Measurements from ENCODE around the gene TSPAN17.
A peak's percentile ranks its signal among the peaks of the same experiment; 100 is the strongest.

Gene TSPAN17

DNA sequence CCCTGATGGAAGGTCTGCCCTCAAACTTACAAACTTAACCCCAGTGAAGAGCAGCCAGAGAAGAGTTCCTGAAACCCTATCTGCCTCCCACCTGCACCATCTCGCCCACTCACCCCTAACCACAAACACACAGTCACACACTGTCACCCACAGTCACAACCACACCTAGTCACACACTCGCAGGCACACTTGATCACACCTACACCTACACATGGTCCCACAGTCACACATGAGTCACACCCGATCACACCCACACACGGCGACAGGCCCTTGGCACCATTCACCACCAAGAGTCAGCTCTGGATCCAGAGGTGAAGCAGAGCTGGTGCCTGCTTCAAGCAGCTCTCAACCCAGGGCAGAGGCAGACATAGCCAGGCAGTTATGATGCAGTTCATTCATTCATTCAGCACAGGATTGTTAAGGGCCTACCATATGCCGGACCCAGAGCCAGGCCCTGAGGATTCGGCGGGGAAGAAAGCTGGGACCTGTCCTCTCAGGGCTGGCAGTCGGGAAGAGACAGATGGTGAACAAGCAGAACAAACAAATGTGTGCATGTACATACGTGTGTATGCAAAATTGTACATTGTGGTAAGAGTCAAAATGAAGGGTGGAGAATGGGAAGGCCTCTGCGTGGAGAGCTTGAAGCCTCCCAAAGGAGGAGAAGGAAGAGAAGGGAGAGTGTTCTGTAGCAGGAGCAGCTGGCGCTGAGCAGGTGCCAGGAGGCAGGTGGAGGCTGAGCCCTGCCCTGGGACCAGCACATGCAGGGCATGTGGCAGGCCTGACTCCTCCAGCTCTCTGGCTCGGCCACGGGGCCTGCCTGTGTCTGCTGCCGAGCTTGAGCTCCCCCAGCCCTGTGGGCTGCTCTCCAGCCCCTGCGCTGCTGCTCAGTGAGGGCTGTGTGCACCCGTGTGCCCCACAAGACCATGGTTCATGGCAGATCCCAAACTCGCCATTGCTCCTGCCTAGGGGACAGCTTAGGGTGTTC, 6.4 kb downstream of the TSPAN17 start:
- Mint-ChIP-seq H3K36me3 (ENCODE audit: low read depth) (peaks cover 19% of the 10 kb centered on the region), H3K4me1 (ENCODE audit: low read depth) (peaks cover 39% of the 10 kb centered on the region), H3K27ac (peak overlapping the region; percentile 49), H3K4me3 (no peak overlapping the region), H3K9me3 (no peaks in the 10 kb centered on the region), H3K27me3 (ENCODE audit: low read depth) (no peaks in the 10 kb centered on the region)
- peak; percentile 86 for DNase-seq (ENCODE audit: low spot score)

- DNase-seq (ENCODE audit: low spot score), result no peak
- Mint-ChIP-seq H3K9me3 (no peaks in the 10 kb centered on the region), H3K36me3 (ENCODE audit: low read depth) (peaks cover 16% of the 10 kb centered on the region), H3K4me3 (no peak overlapping the region), H3K4me1 (ENCODE audit: low read depth) (peaks cover 37% of the 10 kb centered on the region), H3K27me3 (ENCODE audit: low read depth) (no peaks in the 10 kb centered on the region), H3K27ac (no peak overlapping the region)
Observed at GRCh38 chr5:176654856-176655255, 7.6 kb downstream of the TSPAN17 start.

GRCh38 chr5:176656467-176656990, 9.2 kb downstream of the TSPAN17 start:
- no peak overlapping the region for H3K4me3 Mint-ChIP-seq
- H3K4me1 Mint-ChIP-seq (ENCODE audit: low read depth), result peaks cover 32% of the 10 kb centered on the region
- no peak overlapping the region for H3K27ac Mint-ChIP-seq
- no peaks in the 10 kb centered on the region for H3K9me3 Mint-ChIP-seq
- H3K36me3 Mint-ChIP-seq (ENCODE audit: low read depth), result peaks cover 16% of the 10 kb centered on the region
- no peaks in the 10 kb centered on the region for H3K27me3 Mint-ChIP-seq (ENCODE audit: low read depth)
- no peak for DNase-seq (ENCODE audit: low spot score)

- DNase-seq (ENCODE audit: low spot score), result peak; percentile 40
- Mint-ChIP-seq H3K36me3 (ENCODE audit: low read depth) (peaks cover 15% of the 10 kb centered on the region), H3K4me1 (ENCODE audit: low read depth) (peaks cover 30% of the 10 kb centered on the region), H3K27ac (no peak overlapping the region), H3K9me3 (no peaks in the 10 kb centered on the region), H3K27me3 (ENCODE audit: low read depth) (no peaks in the 10 kb centered on the region), H3K4me3 (peak overlapping the region; percentile 64)
Observed at GRCh38 chr5:176658007-176658599, 10.8 kb downstream of the TSPAN17 start.

- Mint-ChIP-seq H3K27ac (peak overlapping the region; percentile 13), H3K4me3 (peak overlapping the region; percentile 64), H3K27me3 (ENCODE audit: low read depth) (no peaks in the 10 kb centered on the region), H3K4me1 (ENCODE audit: low read depth) (peaks cover 23% of the 10 kb centered on the region), H3K9me3 (no peaks in the 10 kb centered on the region), H3K36me3 (ENCODE audit: low read depth) (peaks cover 8% of the 10 kb centered on the region)
- peak; percentile 18 for DNase-seq (ENCODE audit: low spot score)
Observed at GRCh38 chr5:176658817-176659511, 11.7 kb downstream of the TSPAN17 start.

GRCh38 chr5:176659512-176659839, 12.2 kb downstream of the TSPAN17 start:
- no peak for DNase-seq (ENCODE audit: low spot score)
- Mint-ChIP-seq H3K27me3 (ENCODE audit: low read depth) (no peaks in the 10 kb centered on the region), H3K4me3 (no peak overlapping the region)

GRCh38 chr5:176659860-176660461, 12.7 kb downstream of the TSPAN17 start:
- Mint-ChIP-seq H3K9me3 (no peaks in the 10 kb centered on the region), H3K27ac (no peak overlapping the region), H3K4me3 (no peak overlapping the region), H3K27me3 (ENCODE audit: low read depth) (no peaks in the 10 kb centered on the region), H3K36me3 (ENCODE audit: low read depth) (peaks cover 8% of the 10 kb centered on the region), H3K4me1 (ENCODE audit: low read depth) (peaks cover 23% of the 10 kb centered on the region)
- DNase-seq (ENCODE audit: low spot score), result no peak

More at GRCh38 chr5:176659512-176659839, 12.2 kb downstream of the TSPAN17 start:
- H3K9me3 Mint-ChIP-seq, result no peaks in the 10 kb centered on the region
- peaks cover 23% of the 10 kb centered on the region for H3K4me1 Mint-ChIP-seq (ENCODE audit: low read depth)
- peaks cover 8% of the 10 kb centered on the region for H3K36me3 Mint-ChIP-seq (ENCODE audit: low read depth)
- no peak overlapping the region for H3K27ac Mint-ChIP-seq

GRCh38 chr5:176660530-176660859, 13.2 kb downstream of the TSPAN17 start:
- Mint-ChIP-seq H3K36me3 (ENCODE audit: low read depth) (peaks cover 5% of the 10 kb centered on the region), H3K27me3 (ENCODE audit: low read depth) (peaks cover 2% of the 10 kb centered on the region), H3K9me3 (no peaks in the 10 kb centered on the region), H3K4me3 (no peak overlapping the region), H3K4me1 (ENCODE audit: low read depth) (peaks cover 23% of the 10 kb centered on the region), H3K27ac (no peak overlapping the region)
- no peak for DNase-seq (ENCODE audit: low spot score)

DNA sequence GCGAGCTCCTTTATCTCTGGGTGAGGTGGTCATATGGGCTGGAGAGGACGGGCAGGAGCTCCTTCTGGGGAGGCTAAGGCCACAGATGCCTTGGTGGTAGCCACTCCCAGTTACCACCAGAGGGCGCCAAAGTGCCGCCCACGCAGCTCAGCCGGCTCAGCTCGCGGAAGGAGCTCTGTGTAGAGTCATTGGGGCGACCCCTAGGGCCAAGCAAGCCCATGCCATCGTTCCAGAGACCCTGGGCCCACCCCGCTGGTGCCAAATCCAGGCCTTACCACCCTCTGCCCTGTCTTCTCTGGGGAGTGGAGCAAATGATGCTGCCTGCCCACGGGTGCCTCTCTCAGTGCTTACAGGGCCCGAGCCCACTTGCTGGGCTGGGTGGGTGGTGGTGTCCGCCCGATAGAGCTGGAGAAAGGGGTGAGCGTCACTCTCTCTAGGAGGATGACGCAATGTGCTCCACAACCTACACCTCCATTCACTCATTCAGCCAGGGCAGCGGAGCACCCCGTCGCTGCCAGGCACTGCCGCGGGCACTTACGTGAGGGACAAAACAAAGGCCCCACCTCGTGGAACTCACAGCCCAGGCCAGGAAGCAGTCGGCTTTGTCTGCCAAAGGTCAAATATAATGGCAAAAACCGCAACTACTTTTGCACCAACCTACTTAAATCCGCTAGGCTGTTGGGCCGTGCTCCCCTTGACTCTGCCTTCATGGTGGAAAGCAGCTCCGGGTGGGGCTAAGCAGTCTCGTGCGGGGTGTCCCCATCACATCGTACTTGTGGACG, 13.8 kb downstream of the TSPAN17 start:
- H3K27ac Mint-ChIP-seq, result no peak overlapping the region
- H3K27me3 Mint-ChIP-seq (ENCODE audit: low read depth), result peaks cover 2% of the 10 kb centered on the region
- peaks cover 23% of the 10 kb centered on the region for H3K4me1 Mint-ChIP-seq (ENCODE audit: low read depth)
- peaks cover 5% of the 10 kb centered on the region for H3K36me3 Mint-ChIP-seq (ENCODE audit: low read depth)
- no peak overlapping the region for H3K4me3 Mint-ChIP-seq
- peak; percentile 74 for DNase-seq (ENCODE audit: low spot score)
- H3K9me3 Mint-ChIP-seq, result no peaks in the 10 kb centered on the region

DNA sequence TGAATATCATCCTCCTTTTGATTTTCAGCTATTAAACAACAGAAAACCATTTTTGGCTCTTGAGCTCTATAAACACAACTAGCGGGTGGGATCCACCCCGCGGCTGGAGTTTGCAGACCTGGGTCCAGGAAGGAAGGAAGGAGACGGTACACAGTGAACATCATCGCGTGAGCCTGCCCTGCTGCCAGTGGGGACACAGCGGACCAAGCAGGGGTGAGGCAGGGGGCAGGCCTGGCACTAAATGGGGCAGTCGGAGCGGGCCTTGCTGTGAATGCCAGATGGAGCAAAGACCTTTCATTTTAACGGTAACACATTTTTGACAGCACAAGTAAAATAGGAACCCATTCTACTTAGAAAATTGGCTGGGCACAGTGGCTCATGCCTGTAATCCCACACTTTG, 14.4 kb downstream of the TSPAN17 start:
- Mint-ChIP-seq H3K9me3 (no peaks in the 10 kb centered on the region), H3K27me3 (ENCODE audit: low read depth) (peaks cover 4% of the 10 kb centered on the region), H3K27ac (no peak overlapping the region), H3K4me3 (no peak overlapping the region), H3K4me1 (ENCODE audit: low read depth) (peaks cover 23% of the 10 kb centered on the region), H3K36me3 (ENCODE audit: low read depth) (peaks cover 2% of the 10 kb centered on the region)
- no peak for DNase-seq (ENCODE audit: low spot score)

DNA sequence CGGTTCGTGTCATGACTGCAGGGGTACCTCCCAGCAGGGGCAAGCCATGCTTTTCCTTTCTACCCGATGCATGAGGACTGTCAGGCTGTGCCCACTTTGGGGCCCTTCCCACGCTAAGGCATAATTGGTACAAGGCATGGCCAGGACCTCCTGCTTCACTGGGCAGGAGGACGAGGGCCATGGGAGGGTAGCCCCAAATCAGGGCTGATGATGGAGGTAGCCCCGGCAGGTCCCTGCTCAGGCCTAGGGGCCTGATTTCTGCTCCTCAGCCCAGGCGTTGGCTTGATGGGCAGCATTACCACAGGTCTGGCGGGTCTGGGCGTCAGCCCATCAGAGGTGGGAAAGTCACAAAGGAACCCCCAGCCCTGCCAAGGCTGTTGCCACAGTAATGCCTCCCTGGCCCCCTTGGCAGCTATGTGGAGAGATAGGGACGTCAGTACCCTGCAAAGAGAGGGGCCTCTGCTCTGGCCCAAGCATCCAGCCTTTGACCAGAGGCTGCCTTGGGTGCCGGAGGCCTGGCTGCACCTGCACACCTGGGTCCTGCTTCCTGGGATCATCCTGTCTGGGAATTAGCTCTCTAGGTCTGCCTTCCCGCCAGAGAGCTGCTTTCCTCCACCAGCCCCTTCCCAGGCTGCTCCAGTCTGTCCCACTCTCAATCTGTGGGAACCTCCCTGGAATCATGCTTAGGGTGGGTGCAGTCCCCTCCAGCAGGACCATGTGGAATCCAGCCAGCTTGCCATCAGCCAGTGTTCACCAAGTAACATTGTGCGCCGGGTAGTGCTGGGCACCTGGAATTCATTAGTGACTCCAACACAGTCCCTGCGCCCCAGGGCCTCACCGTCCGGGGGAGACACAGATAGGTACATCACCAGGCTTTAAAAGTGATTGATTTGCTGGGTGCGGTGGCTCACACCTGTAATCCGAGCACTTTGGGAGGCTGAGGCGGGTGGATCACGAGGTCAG, 15.4 kb downstream of the TSPAN17 start:
- Mint-ChIP-seq H3K9me3 (no peaks in the 10 kb centered on the region), H3K4me1 (ENCODE audit: low read depth) (peaks cover 23% of the 10 kb centered on the region), H3K27me3 (ENCODE audit: low read depth) (peaks cover 4% of the 10 kb centered on the region), H3K4me3 (no peak overlapping the region), H3K36me3 (ENCODE audit: low read depth) (peaks cover 2% of the 10 kb centered on the region), H3K27ac (no peak overlapping the region)
- DNase-seq (ENCODE audit: low spot score), result no peak

DNA sequence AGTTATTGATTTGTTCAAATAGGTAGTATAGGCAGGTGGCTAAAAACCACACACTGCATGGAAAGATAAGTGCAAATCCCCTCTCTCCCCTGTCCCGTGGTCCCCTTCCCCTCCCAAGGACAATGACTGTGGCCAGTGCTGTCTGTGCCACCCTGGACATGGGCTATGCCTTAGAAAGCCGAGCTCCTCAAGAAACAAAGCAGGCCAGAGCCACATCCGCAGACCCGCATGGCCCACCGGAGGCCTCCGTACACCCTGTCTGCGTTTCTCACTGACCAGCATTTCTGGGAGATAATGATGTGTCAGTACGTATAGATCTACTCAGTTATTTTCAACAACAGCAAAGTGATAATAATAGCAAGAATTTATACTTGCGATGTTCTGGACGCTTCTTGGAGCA, 16.3 kb downstream of the TSPAN17 start:
- no peak for DNase-seq (ENCODE audit: low spot score)
- peaks cover 14% of the 10 kb centered on the region for H3K4me1 Mint-ChIP-seq (ENCODE audit: low read depth)
- no peak overlapping the region for H3K4me3 Mint-ChIP-seq
- H3K9me3 Mint-ChIP-seq, result no peaks in the 10 kb centered on the region
- peaks cover 4% of the 10 kb centered on the region for H3K27me3 Mint-ChIP-seq (ENCODE audit: low read depth)
- no peaks in the 10 kb centered on the region for H3K36me3 Mint-ChIP-seq (ENCODE audit: low read depth)
- H3K27ac Mint-ChIP-seq, result no peak overlapping the region
